PFSK-1 (cell line): ENCODE data around the gene FASTKD2.

Experiments used
- POLR2AphosphoS5 ChIP-seq: IDR thresholded peaks from 2 replicates; pipeline ENCODE4 v1.6.1; 2012; ENCODE audit warnings: low read depth, mild to moderate bottlenecking, control low read depth, low read length, moderate library complexity
- SIN3A ChIP-seq: IDR thresholded peaks from 2 replicates; pipeline ENCODE4 v1.6.1; 2012; ENCODE audit warnings: mild to moderate bottlenecking, low read length, moderate library complexity, borderline replicate concordance; ENCODE audit not compliant: insufficient read depth
- TF ChIP-seq, protein P1 (sequence below), 2 experiments: IDR thresholded peaks; 2 replicates each; pipeline versions ENCODE4 v1.6.1 to v1.8.0; 2011 to 2012; ENCODE audit warnings: low read depth in 2 of 2, low read length in 2 of 2, control low read depth in 1 of 2, inconsistent platforms in 1 of 2, mild to moderate bottlenecking in 1 of 2, moderate library complexity in 1 of 2; ENCODE audit not compliant: insufficient read depth in 1 of 2

DNA sequence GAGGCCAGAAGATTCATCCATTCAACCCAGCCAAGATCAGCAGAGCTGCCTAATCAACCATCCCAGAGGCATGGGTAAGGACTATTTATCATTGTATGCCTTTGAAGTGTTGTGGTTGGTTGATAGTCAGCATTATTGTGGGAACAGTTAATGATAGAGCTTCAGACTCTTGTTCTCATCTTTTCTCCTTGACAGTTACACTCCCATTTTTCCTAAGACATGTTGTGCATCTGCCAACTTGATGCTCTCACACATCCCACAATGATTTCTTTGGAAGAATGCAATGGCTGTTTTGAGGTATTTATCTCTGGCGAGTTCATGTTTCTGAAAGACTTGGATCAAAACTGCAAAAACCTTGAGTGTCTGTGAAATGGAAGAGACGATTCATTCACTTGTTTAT is 55.4 kb downstream of the FASTKD2 start:
- no peak for TF ChIP-seq POLR2AphosphoS5
- no peak for TF ChIP-seq SIN3A
- TF ChIP-seq, protein P1, sequence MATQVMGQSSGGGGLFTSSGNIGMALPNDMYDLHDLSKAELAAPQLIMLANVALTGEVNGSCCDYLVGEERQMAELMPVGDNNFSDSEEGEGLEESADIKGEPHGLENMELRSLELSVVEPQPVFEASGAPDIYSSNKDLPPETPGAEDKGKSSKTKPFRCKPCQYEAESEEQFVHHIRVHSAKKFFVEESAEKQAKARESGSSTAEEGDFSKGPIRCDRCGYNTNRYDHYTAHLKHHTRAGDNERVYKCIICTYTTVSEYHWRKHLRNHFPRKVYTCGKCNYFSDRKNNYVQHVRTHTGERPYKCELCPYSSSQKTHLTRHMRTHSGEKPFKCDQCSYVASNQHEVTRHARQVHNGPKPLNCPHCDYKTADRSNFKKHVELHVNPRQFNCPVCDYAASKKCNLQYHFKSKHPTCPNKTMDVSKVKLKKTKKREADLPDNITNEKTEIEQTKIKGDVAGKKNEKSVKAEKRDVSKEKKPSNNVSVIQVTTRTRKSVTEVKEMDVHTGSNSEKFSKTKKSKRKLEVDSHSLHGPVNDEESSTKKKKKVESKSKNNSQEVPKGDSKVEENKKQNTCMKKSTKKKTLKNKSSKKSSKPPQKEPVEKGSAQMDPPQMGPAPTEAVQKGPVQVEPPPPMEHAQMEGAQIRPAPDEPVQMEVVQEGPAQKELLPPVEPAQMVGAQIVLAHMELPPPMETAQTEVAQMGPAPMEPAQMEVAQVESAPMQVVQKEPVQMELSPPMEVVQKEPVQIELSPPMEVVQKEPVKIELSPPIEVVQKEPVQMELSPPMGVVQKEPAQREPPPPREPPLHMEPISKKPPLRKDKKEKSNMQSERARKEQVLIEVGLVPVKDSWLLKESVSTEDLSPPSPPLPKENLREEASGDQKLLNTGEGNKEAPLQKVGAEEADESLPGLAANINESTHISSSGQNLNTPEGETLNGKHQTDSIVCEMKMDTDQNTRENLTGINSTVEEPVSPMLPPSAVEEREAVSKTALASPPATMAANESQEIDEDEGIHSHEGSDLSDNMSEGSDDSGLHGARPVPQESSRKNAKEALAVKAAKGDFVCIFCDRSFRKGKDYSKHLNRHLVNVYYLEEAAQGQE (IDR thresholded peaks at IDR 0.05; ENCODE audit: insufficient read depth in 1 of 2, low read depth in 2 of 2, low read length in 2 of 2): no peak
